BLaER1 treated with 17β-estradiol and CSF1 and Interleukin-3, amounts not matched to agents 10 nM and 100 nM (cell line): ENCODE data around the gene A3GALT2.
A peak's percentile ranks its signal among the peaks of the same experiment; 100 is the strongest.

Experiments
- H3K27ac ChIP-seq, 11 experiments: shearing (Covaris generic); formaldehyde crosslinking; 2 replicates each; pipeline ENCODE4 v1.8.1; 2022
- H3K27me3 ChIP-seq, 11 experiments: shearing (Covaris generic); formaldehyde crosslinking; 2 replicates each; pipeline ENCODE4 v1.8.1; 2022
- H3K36me3 ChIP-seq, 11 experiments: shearing (Covaris generic); formaldehyde crosslinking; 2 replicates each; pipeline ENCODE4 v1.8.1; 2022
- H3K4me1 ChIP-seq, 10 experiments: shearing (Covaris generic); formaldehyde crosslinking; 2 replicates each; pipeline ENCODE4 v1.8.1; 2022
- H3K4me2 ChIP-seq, 11 experiments: shearing (Covaris generic); formaldehyde crosslinking; 2 replicates each; pipeline ENCODE4 v1.8.1; 2022
- H3K4me3 ChIP-seq, 10 experiments: shearing (Covaris generic); formaldehyde crosslinking; 2 replicates each; pipeline ENCODE4 v1.8.1; 2022
- H3K9ac ChIP-seq, 11 experiments: shearing (Covaris generic); formaldehyde crosslinking; 2 replicates each; pipeline ENCODE4 v1.8.1; 2022
- H3K9me3 ChIP-seq, 11 experiments: shearing (Covaris generic); formaldehyde crosslinking; replicated peaks in 1 of 11; 2 replicates each; pipeline ENCODE4 v1.8.1; 2022
- H4K20me1 ChIP-seq, 11 experiments: shearing (Covaris generic); formaldehyde crosslinking; 2 replicates each; pipeline ENCODE4 v1.8.1; 2022
- Cebpa-rat ChIP-seq, 11 experiments: shearing (Covaris generic); IDR thresholded peaks; 2 replicates each; pipeline ENCODE4 v1.8.1; 2022

Gene A3GALT2

DNA sequence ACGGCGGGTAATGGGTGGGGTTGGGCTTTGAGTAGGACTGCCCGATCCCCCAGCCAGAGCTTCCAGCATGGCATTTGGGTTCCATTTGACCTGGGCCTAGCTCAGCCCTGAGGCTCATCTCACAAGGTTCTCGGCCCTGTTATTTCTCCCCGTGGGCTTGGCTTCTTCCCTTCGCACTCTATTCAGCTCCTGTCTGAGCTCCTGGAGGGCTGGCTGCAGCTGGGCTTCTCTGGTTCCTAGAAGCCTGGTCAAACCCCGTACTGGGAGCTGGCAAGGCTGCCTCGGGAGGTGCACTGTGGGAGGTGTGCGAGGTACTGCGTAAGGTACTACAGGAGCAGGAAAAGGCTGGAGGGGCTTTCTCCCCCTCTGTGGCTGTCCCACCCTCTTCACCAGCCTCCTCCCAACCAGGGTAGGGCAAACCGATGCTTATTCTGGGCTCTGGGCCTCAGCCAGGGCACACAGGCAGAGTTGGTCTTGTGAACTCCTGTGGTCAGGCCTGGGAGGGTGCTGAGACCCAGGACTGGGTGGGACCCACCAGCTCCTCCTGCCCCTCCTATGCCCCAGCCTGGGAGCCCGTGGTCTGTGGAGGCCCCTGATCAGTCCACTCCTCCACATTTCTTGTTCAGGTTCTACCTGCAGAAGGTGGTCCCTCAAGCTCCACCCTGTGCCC lies 814 bp downstream of the A3GALT2 start:
- Histone ChIP-seq H3K27ac (no peak overlapping the region), H3K27me3 (no peaks in the 10 kb centered on the region), H3K9ac (no peak overlapping the region), H3K4me2 (no peak overlapping the region), H3K36me3 (peaks cover 30 to 41% (median 36%) of the 10 kb centered on the region in 11 experiments), H3K9me3 (no peaks in the 10 kb centered on the region), H4K20me1 (peaks cover 21 to 67% (median 43%) of the 10 kb centered on the region in 11 experiments; a peak in 20 of 22 replicates), H3K4me1 (peaks cover 4 to 23% (median 11%) of the 10 kb centered on the region in 10 experiments; a peak in 17 of 20 replicates), H3K4me3 (no peak overlapping the region)
- TF ChIP-seq Cebpa-rat (IDR thresholded peaks at IDR 0.05): no peak

DNA sequence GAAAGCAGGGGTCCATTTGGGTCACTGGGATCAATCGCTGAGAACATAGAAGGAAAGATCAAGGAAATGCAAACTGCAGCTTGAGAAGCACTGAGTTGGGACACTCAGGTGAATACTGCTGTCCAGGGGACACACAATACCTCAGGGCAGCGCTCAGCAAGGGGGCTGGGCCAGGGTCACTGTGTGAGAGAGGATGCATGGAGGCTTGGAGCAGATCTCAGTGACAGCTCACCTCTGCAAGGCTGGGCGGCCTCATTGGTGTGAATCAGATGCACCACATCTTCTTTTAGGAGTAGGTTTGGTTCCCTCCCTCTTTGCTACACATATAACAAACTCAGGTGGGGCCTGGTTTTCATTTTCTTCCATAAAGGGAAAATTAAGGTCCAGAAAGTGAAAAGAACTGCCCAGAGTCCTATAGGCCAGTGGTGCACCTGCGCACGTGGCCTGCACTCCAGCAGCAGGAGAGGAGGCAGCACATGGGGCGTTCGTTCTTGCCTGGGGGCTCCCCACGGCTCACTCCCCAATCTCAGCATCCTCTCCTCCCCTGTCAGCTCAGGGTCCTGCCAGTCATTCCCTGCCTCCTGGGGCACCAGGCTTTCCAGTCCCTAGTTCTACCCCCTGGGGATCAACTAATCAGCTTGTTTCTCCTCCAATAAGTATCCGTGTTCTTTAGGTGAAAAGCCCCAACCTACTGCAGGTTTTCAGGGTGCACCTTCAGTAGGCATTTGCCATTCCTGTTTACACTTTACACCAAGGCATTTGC lies 1.5 kb downstream of the A3GALT2 start:
- Histone ChIP-seq H4K20me1 (peaks cover 13 to 59% (median 36%) of the 10 kb centered on the region in 11 experiments; a peak in 20 of 22 replicates), H3K36me3 (peaks cover 23 to 34% (median 28%) of the 10 kb centered on the region in 11 experiments), H3K4me2 (no peak overlapping the region), H3K9ac (no peak overlapping the region), H3K4me1 (peaks cover 7 to 27% (median 12%) of the 10 kb centered on the region in 10 experiments; a peak in 19 of 20 replicates), H3K27me3 (no peaks in the 10 kb centered on the region), H3K4me3 (no peak overlapping the region), H3K27ac (no peak overlapping the region), H3K9me3 (no peaks in the 10 kb centered on the region)
- no peak for TF ChIP-seq Cebpa-rat (IDR thresholded peaks at IDR 0.05)

DNA sequence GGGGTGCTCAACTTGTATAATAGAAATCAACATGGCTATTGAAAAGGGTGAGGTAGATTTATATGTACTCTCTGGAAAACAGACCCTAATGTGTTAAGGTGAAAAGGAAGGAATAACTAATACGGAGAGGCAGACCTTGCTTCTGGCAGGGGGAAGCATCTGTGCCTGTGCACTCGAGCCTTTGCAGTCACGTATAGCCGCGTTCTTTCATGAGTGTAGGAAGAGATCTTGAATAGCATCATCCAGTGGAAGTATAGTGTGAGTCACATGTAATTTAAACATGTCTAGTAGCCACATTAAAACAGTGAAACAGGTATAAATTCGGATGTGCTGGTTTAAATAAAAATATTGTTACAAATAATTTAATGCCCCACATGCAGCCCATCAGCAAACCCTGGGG lies 3.0 kb downstream of the A3GALT2 start:
- no peak for TF ChIP-seq Cebpa-rat (IDR thresholded peaks at IDR 0.05)
- H3K27ac ChIP-seq: no peak overlapping the region
- no peaks in the 10 kb centered on the region for H3K27me3 ChIP-seq
- peaks cover 16 to 30% (median 21%) of the 10 kb centered on the region in 10 experiments; a peak in 19 of 20 replicates for H3K4me1 ChIP-seq
- peaks cover 3 to 45% (median 22%) of the 10 kb centered on the region in 11 experiments; a peak in 20 of 22 replicates for H4K20me1 ChIP-seq
- peaks cover 8 to 20% (median 14%) of the 10 kb centered on the region in 11 experiments for H3K36me3 ChIP-seq
- no peak overlapping the region for H3K4me3 ChIP-seq
- no peak overlapping the region for H3K9ac ChIP-seq
- 0 out of 22 replicates have a peak overlapping the region, but pooled peaks of 1 of the 11 experiments have one; percentile 8 for H3K4me2 ChIP-seq
- H3K9me3 ChIP-seq: no peaks in the 10 kb centered on the region

DNA sequence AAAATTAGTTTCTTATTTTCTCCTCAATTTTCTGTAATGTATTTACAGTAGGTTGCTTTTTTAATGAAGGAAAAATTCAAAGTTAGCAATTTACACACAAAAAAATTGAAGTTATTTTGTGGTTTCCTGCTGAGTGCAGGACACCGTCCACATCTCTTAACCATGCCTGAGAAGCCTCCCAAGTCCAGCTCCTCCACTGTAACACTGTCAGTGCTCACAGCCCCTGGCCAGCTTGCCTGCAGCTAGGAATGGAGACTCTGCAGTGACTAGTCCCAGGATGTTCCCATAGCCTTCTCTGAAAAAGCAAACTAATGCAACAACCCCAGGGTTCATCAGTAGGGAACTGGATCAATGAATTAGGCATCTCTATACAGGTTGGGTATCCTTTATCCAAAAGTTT lies 3.5 kb downstream of the A3GALT2 start:
- Histone ChIP-seq H3K4me2 (0 out of 22 replicates have a peak overlapping the region, but pooled peaks of 1 of the 11 experiments have one; percentile 8), H3K36me3 (peaks cover 2 to 14% (median 8%) of the 10 kb centered on the region in 11 experiments; a peak in 17 of 22 replicates), H3K9ac (no peak overlapping the region), H3K27me3 (no peaks in the 10 kb centered on the region), H3K9me3 (no peaks in the 10 kb centered on the region), H4K20me1 (peaks cover 0 to 39% (median 20%) of the 10 kb centered on the region in 11 experiments; a peak in 19 of 22 replicates), H3K27ac (no peak overlapping the region), H3K4me1 (peaks cover 16 to 30% (median 21%) of the 10 kb centered on the region in 10 experiments; a peak in 19 of 20 replicates), H3K4me3 (no peak overlapping the region)
- TF ChIP-seq Cebpa-rat (IDR thresholded peaks at IDR 0.05): no peak

DNA sequence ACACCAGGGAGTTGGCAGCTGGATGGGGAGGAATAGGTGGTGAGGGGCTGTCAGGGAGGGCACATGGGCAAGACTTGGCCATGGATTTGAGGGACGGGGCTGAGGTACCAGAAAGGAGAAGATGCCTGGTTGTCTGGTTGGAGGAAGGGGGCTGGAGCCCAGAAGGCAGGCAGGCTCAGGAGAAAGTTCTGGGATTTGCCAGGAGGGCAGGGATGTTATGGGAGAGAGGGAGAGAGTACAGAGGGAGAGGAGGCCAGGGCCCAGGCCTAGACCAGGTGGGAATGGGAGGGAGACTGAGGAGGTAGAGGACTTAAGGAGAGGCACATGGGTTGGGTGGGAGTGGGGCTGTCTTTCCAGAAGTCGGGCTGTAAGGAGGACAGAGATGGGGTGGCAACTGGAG lies 4.3 kb downstream of the A3GALT2 start:
- Histone ChIP-seq H3K36me3 (peaks cover 0 to 6% (median under 1%) of the 10 kb centered on the region in 11 experiments; a peak in 6 of 22 replicates), H3K4me1 (peaks cover 16 to 30% (median 21%) of the 10 kb centered on the region in 10 experiments; a peak in 19 of 20 replicates), H3K9me3 (no peaks in the 10 kb centered on the region), H3K27me3 (no peaks in the 10 kb centered on the region), H3K9ac (no peak overlapping the region), H3K4me3 (no peak overlapping the region), H4K20me1 (peaks cover 0 to 32% (median 14%) of the 10 kb centered on the region in 11 experiments; a peak in 16 of 22 replicates), H3K4me2 (peak overlapping the region in 4 of 11 experiments; percentile 28 to 69 (median 44); a peak in 7 of 22 replicates), H3K27ac (no peak overlapping the region)
- no peak for TF ChIP-seq Cebpa-rat (IDR thresholded peaks at IDR 0.05)

DNA sequence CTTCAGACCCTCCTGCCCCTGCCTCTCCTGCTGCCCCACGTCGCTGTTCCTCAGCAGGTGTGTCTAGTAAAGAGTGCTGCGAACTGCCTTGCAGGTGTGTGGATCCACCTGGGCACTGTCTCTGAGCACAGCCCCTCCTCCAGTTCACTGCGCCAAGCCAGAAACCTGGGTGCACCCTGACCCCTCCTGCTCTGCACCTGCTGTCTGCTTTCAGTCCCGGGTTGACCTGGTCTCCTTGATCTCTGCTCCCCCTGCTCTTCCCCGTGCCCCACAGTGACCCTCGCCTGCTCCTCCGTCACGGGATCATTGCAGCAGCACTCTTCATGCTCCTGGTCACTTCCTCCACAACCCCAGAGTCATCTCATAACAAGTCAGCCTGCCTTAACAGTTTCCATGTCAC lies 6.5 kb downstream of the A3GALT2 start:
- H4K20me1 ChIP-seq: peaks cover 0 to 10% (median 0%) of the 10 kb centered on the region in 11 experiments; a peak in 3 of 22 replicates
- no peak overlapping the region for H3K9ac ChIP-seq
- H3K36me3 ChIP-seq: no peaks in the 10 kb centered on the region
- no peak overlapping the region for H3K4me3 ChIP-seq
- peaks cover 16 to 30% (median 21%) of the 10 kb centered on the region in 10 experiments; a peak in 19 of 20 replicates for H3K4me1 ChIP-seq
- peak overlapping the region in 4 of 11 experiments; percentile 3 to 27 (median 22); a peak in 3 of 22 replicates for H3K4me2 ChIP-seq
- peaks cover 0 to 16% (median 10%) of the 10 kb centered on the region in 11 experiments; a peak in 15 of 22 replicates for H3K9me3 ChIP-seq
- no peak overlapping the region for H3K27ac ChIP-seq
- no peak for TF ChIP-seq Cebpa-rat (IDR thresholded peaks at IDR 0.05)
- H3K27me3 ChIP-seq: no peaks in the 10 kb centered on the region

DNA sequence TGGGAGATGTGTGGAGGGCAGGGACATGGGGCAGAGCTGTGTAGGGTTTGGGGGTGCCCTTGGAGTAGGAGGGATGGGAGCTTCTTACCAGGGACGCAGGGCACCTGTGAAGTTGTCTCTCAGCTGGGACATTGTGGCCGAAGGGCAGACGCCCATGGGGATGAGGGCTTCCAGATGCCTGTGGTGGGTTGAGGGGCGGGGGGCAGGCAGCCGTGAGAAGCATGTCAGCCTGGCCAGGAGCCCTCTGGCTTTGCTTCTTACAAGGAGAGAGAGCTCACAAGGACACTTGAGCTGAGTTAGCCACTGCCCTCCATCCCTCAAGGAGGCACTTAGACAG lies 8.5 kb downstream of the A3GALT2 start:
- Histone ChIP-seq H3K4me1 (peaks cover 16 to 24% (median 20%) of the 10 kb centered on the region in 10 experiments; a peak in 19 of 20 replicates), H3K4me3 (no peak overlapping the region), H3K36me3 (no peaks in the 10 kb centered on the region), H3K4me2 (no peak overlapping the region), H3K27me3 (no peaks in the 10 kb centered on the region), H4K20me1 (no peaks in the 10 kb centered on the region), H3K9me3 (peaks cover 0 to 22% (median 13%) of the 10 kb centered on the region in 11 experiments; a peak in 15 of 22 replicates), H3K27ac (no peak overlapping the region), H3K9ac (no peak overlapping the region)
- no peak for TF ChIP-seq Cebpa-rat (IDR thresholded peaks at IDR 0.05)

DNA sequence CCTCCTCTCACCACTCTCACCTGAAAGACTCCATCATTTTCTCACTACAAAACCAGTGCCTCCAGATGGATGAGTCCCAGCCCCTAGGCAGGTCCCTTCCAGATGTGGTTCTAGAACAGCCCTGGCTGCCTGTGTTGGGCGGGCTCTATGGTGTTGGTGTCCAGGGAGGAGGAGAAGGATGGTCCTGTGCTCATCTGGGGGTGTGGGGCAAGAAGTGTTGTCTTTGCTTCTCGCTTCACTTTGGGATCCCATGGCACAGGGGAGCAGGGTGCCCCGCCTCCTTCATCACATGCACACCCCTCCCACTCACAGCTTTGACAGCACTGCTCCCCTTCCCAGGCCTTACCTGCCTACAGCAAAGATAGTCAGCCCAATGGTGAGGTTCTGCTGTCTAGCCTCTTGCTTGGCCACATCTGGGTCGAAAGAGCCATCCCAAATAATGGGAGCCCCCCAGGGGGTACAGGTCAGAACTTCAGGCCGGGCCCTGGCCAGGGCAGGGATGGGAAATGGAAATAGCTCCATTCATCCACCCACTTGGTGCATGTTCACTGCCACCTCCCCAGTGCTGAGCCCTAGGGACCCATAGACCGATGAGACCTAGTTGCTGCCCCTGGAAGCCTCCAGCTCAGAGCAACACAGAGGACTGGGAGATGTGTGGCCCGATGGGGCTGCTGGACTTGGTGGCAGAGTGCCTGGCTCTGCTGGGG lies 9.0 kb downstream of the A3GALT2 start:
- no peaks in the 10 kb centered on the region for H4K20me1 ChIP-seq
- H3K27ac ChIP-seq: no peak overlapping the region
- no peak overlapping the region for H3K4me2 ChIP-seq
- peaks cover 0 to 22% (median 13%) of the 10 kb centered on the region in 11 experiments; a peak in 15 of 22 replicates for H3K9me3 ChIP-seq
- H3K9ac ChIP-seq: no peak overlapping the region
- no peaks in the 10 kb centered on the region for H3K36me3 ChIP-seq
- no peak for TF ChIP-seq Cebpa-rat (IDR thresholded peaks at IDR 0.05)
- no peak overlapping the region for H3K4me3 ChIP-seq
- no peaks in the 10 kb centered on the region for H3K27me3 ChIP-seq
- H3K4me1 ChIP-seq: peaks cover 18 to 27% (median 22%) of the 10 kb centered on the region in 10 experiments
